K562 (cell line): ENCODE data around the gene TJAP1. TPM values are rescaled to one million over a fixed set of nuclear protein-coding genes. Genes with fewer than 3 reads are reported as not detected.

Experiments
- BRF1 ChIP-seq: IDR thresholded peaks from 3 replicates; pipeline ENCODE4 v1.6.1; 2011; ENCODE audit warnings: borderline replicate concordance, mild to moderate bottlenecking; ENCODE audit not compliant: insufficient read length; ENCODE audit errors: extremely low read depth
- DACH1 ChIP-seq: fragments of 450-650 bp; IDR thresholded peaks from 2 replicates; pipeline ENCODE4 v1.6.1; 2018; ENCODE audit not compliant: partially characterized antibody
- GATAD2B ChIP-seq: fragments of 450-650 bp; IDR thresholded peaks from 2 replicates; pipeline ENCODE4 v1.6.1; 2017; ENCODE audit warnings: mild to moderate bottlenecking, borderline replicate concordance
- HNRNPUL1 ChIP-seq: fragments of 200-400 bp; formaldehyde crosslinking; IDR thresholded peaks from 2 replicates; pipeline ENCODE4 v1.6.1; 2017; ENCODE audit warnings: low read length
- LEF1 ChIP-seq: fragments of 450-650 bp; IDR thresholded peaks from 2 replicates; pipeline ENCODE4 v1.6.1; 2016; ENCODE audit warnings: mild to moderate bottlenecking
- MXI1 ChIP-seq: IDR thresholded peaks from 2 replicates; pipeline ENCODE4 v1.6.1; 2011; ENCODE audit warnings: low read depth, mild to moderate bottlenecking, improper control_type of control experiment, low read length
- POLR2G ChIP-seq: fragments of 200-400 bp; formaldehyde crosslinking; IDR thresholded peaks from 2 replicates; pipeline ENCODE4 v1.6.1; 2017; ENCODE audit warnings: low read depth, mild to moderate bottlenecking, antibody characterized with exemption, low read length, moderate library complexity
- TAF15 ChIP-seq: fragments of 200-400 bp; formaldehyde crosslinking; IDR thresholded peaks from 2 replicates; pipeline ENCODE4 v1.6.1; 2017; ENCODE audit warnings: mild to moderate bottlenecking, low read depth, low read length, moderate library complexity
- XRCC5 ChIP-seq: fragments of 200-400 bp; formaldehyde crosslinking; IDR thresholded peaks from 2 replicates; pipeline ENCODE4 v1.6.1; 2017; ENCODE audit warnings: low read depth, mild to moderate bottlenecking, low read length
- YY1 ChIP-seq, 3 experiments: IDR thresholded peaks; 2 replicates each; pipeline ENCODE4 v1.6.1; 2011; ENCODE audit warnings: low read length in 2 of 3, mild to moderate bottlenecking in 2 of 3, moderate library complexity in 2 of 3, borderline replicate concordance in 1 of 3, control low read depth in 1 of 3, low read depth in 1 of 3; ENCODE audit not compliant: insufficient read depth in 3 of 3, insufficient replicate concordance in 2 of 3, control insufficient read depth in 1 of 3, insufficient read length in 1 of 3; ENCODE audit errors: extremely low read depth in 1 of 3
- ZNF121 ChIP-seq: sonication (generic); formaldehyde crosslinking; conservative IDR thresholded peaks from 2 replicates; pipeline ENCODE4 v1.8.0; 2022; ENCODE audit warnings: missing genetic modification reagents
- ZNF165 ChIP-seq: fragments of 250-450 bp; sonication (Bioruptor Pico); IDR thresholded peaks from 2 replicates; pipeline ENCODE4 v1.4.0; 2020; ENCODE audit warnings: borderline replicate concordance
- polyA plus RNA-seq, 8 experiments: library from polyadenylated mRNA; depleted of rRNA in 4 of 8; stranded (reverse) in 5 of 8; unstranded in 3 of 8; fragments of >200 nt; fragmentation: Nextera tagmentation in 2 of 8; fragmentation: Illumina TruSeq in 1 of 8; extraction: Ambion mirVana in 2 of 8; extraction: Trizol in 1 of 8; gene quantifications; 2 replicates each; pipeline versions ENCODE4 v1.2.1 to v1.2.3, GENCODE V29; 2011 to 2014; ENCODE audit warnings: inconsistent platforms in 1 of 8, missing spikeins in 1 of 8
- total RNA-seq, 7 experiments: library from RNA; depleted of rRNA in 6 of 7; stranded (reverse); fragments of >200 nt in 6 of 7; fragmentation: Illumina TruSeq in 2 of 7; extraction: Trizol in 2 of 7; gene quantifications; 2 replicates each; pipeline versions ENCODE4 v1.2.1 to v1.2.3, GENCODE V29; 2011 to 2021; ENCODE audit warnings: low replicate concordance in 1 of 7
- TF ChIP-seq, protein P1 (sequence below), 3 experiments: fragments of 200-800 bp in 1 of 3; fragments of 250-450 bp in 1 of 3; fragments of 450-650 bp in 1 of 3; sonication (Bioruptor Pico) in 1 of 3; sonication (Bioruptor generic) in 1 of 3; formaldehyde crosslinking in 1 of 3; IDR thresholded peaks; 2 replicates each; pipeline versions ENCODE4 v1.6.1 to v1.8.0; 2016 to 2022; ENCODE audit warnings: mild to moderate bottlenecking in 2 of 3, missing genetic modification characterization in 2 of 3, missing compliant biosample characterization in 1 of 3, moderate library complexity in 1 of 3
- TF ChIP-seq, protein P2 (sequence below), 2 experiments: fragments of 450-650 bp in 1 of 2; sonication (generic) in 1 of 2; formaldehyde crosslinking in 1 of 2; IDR thresholded peaks in 1 of 2; conservative IDR thresholded peaks in 1 of 2; 2 replicates each; pipeline versions ENCODE4 v1.6.1 to v1.8.1; 2016 to 2023; ENCODE audit warnings: mild to moderate bottlenecking in 2 of 2, moderate library complexity in 2 of 2, inconsistent platforms in 1 of 2, missing genetic modification reagents in 1 of 2
- TF ChIP-seq, protein P3 (sequence below): IDR thresholded peaks from 3 replicates; pipeline ENCODE4 v1.6.1; 2011; ENCODE audit warnings: borderline replicate concordance, mild to moderate bottlenecking, moderate library complexity; ENCODE audit not compliant: insufficient read length; ENCODE audit errors: extremely low read depth
- TF ChIP-seq, protein P4 (sequence below): fragments of 200-800 bp; sonication (Bioruptor generic); IDR thresholded peaks from 2 replicates; pipeline ENCODE4 v1.6.1; 2017; ENCODE audit warnings: missing genetic modification characterization, missing compliant biosample characterization

TJAP1 gene
- total and polyA plus RNA-seq, 9 of the 15 experiments (the other 6 are each of a cell fraction or from before 2014, with no cell fraction given), result 0.06 to 35.8 (median 16.2) TPM

DNA sequence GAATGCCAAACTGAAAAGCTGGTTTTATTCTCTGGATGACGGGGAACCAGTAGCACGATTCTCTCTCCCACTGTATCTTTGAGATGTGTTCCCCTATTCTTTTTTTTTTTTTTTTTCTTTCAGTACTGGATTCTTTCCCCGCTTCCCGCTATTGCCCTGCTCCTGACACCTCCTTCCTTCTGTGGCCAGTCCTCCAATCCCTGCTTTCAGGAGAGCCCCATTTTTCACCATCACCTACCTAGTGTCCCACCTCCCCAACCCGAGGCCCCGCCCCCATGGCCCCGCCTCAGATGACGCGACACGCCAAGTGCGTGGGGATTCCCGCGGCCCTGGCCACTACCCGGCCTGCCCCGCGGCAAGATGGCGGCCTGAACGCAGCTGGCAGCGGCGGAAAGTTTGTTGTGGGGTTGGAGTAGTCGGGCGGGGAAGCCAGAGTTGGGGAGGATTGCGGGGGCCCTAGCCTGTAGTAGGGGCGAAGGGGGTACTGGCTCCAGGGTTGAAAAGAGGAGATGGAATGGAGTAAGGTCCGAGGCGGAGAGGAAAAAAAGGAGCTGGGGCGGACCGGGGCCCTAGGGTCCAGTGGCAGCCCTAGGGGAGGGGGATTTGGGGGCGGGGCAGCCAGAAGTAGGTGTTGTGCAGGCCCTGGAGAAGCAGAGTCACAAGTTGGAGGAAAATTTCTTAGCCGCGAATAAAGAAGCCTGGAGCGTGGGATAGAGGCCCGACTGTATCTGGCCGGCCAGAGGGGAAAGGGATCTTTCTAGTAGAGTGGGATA lies at the start of gene TJAP1 (continued):
- TF ChIP-seq, protein P1, sequence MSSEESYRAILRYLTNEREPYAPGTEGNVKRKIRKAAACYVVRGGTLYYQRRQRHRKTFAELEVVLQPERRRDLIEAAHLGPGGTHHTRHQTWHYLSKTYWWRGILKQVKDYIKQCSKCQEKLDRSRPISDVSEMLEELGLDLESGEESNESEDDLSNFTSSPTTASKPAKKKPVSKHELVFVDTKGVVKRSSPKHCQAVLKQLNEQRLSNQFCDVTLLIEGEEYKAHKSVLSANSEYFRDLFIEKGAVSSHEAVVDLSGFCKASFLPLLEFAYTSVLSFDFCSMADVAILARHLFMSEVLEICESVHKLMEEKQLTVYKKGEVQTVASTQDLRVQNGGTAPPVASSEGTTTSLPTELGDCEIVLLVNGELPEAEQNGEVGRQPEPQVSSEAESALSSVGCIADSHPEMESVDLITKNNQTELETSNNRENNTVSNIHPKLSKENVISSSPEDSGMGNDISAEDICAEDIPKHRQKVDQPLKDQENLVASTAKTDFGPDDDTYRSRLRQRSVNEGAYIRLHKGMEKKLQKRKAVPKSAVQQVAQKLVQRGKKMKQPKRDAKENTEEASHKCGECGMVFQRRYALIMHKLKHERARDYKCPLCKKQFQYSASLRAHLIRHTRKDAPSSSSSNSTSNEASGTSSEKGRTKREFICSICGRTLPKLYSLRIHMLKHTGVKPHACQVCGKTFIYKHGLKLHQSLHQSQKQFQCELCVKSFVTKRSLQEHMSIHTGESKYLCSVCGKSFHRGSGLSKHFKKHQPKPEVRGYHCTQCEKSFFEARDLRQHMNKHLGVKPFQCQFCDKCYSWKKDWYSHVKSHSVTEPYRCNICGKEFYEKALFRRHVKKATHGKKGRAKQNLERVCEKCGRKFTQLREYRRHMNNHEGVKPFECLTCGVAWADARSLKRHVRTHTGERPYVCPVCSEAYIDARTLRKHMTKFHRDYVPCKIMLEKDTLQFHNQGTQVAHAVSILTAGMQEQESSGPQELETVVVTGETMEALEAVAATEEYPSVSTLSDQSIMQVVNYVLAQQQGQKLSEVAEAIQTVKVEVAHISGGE (CRISPR knock-in tag; IDR thresholded peaks at IDR 0.05), result no peak
- TF ChIP-seq DACH1 (peak; percentile 46), HNRNPUL1 (no peak), TAF15 (no peak), ZNF121 (CRISPR knock-in tag) (no peak), GATAD2B (no peak), BRF1 (no peak), ZNF165 (no peak), LEF1 (no peak), MXI1 (0 out of 2 replicates have a peak, but pooled peaks have one; percentile 12), YY1 (IDR thresholded peaks at IDR 0.05; ENCODE audit: borderline replicate concordance in 1 of 3, control insufficient read depth in 1 of 3, extremely low read depth in 1 of 3, insufficient read depth in 3 of 3, insufficient read length in 1 of 3, insufficient replicate concordance in 2 of 3, low read depth in 1 of 3, low read length in 2 of 3) (peak; percentile 88 to 98 (median 97)), POLR2G (peak; percentile 99), XRCC5 (no peak)
- TF ChIP-seq, protein P2, sequence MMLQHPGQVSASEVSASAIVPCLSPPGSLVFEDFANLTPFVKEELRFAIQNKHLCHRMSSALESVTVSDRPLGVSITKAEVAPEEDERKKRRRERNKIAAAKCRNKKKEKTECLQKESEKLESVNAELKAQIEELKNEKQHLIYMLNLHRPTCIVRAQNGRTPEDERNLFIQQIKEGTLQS (IDR thresholded peaks at IDR 0.05), result peak; percentile 8; the same call in 1 of the 2 replicates
- TF ChIP-seq, protein P2 (CRISPR knock-in tag; conservative IDR thresholded peaks at IDR 0.05), result no peak
- TF ChIP-seq, protein P3, sequence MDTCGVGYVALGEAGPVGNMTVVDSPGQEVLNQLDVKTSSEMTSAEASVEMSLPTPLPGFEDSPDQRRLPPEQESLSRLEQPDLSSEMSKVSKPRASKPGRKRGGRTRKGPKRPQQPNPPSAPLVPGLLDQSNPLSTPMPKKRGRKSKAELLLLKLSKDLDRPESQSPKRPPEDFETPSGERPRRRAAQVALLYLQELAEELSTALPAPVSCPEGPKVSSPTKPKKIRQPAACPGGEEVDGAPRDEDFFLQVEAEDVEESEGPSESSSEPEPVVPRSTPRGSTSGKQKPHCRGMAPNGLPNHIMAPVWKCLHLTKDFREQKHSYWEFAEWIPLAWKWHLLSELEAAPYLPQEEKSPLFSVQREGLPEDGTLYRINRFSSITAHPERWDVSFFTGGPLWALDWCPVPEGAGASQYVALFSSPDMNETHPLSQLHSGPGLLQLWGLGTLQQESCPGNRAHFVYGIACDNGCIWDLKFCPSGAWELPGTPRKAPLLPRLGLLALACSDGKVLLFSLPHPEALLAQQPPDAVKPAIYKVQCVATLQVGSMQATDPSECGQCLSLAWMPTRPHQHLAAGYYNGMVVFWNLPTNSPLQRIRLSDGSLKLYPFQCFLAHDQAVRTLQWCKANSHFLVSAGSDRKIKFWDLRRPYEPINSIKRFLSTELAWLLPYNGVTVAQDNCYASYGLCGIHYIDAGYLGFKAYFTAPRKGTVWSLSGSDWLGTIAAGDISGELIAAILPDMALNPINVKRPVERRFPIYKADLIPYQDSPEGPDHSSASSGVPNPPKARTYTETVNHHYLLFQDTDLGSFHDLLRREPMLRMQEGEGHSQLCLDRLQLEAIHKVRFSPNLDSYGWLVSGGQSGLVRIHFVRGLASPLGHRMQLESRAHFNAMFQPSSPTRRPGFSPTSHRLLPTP, result no peak
- TF ChIP-seq, protein P4, sequence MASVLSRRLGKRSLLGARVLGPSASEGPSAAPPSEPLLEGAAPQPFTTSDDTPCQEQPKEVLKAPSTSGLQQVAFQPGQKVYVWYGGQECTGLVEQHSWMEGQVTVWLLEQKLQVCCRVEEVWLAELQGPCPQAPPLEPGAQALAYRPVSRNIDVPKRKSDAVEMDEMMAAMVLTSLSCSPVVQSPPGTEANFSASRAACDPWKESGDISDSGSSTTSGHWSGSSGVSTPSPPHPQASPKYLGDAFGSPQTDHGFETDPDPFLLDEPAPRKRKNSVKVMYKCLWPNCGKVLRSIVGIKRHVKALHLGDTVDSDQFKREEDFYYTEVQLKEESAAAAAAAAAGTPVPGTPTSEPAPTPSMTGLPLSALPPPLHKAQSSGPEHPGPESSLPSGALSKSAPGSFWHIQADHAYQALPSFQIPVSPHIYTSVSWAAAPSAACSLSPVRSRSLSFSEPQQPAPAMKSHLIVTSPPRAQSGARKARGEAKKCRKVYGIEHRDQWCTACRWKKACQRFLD (CRISPR knock-in tag), result no peak
